Measurements from ENCODE around the gene CHKA. TPM values are rescaled to one million over a fixed set of nuclear protein-coding genes. Genes with fewer than 3 reads are reported as not detected.

CHKA gene
- total and polyA plus RNA-seq, 9 of the 15 experiments (the other 6 are each of a cell fraction or from before 2014, with no cell fraction given), result 3.6 to 37.0 (median 30.2) TPM

GRCh38 chr11:68082481-68082880, 38.7 kb downstream of the CHKA start:
- no peak for FAIRE-seq
- TF ChIP-seq ID3 (CRISPR knock-in tag; IDR thresholded peaks at IDR 0.05), result no peak
- TF ChIP-seq ID3 (tag; IDR thresholded peaks at IDR 0.05), result no peak
- no peak for TF ChIP-seq PML (IDR thresholded peaks at IDR 0.05; ENCODE audit: low read length)
- no peak for TF ChIP-seq L3MBTL2 (IDR thresholded peaks at IDR 0.05)
- no peak for TF ChIP-seq SNRNP70 (optimal IDR thresholded peaks at IDR 0.05; ENCODE audit: low read depth, low read length)
- TF ChIP-seq ZNF41 (CRISPR knock-in tag; conservative IDR thresholded peaks at IDR 0.05), result no peak
- no peak for TF ChIP-seq ZC3H8 (IDR thresholded peaks at IDR 0.05)
- TF ChIP-seq ELF4 (CRISPR knock-in tag; IDR thresholded peaks at IDR 0.05), result no peak
- TF ChIP-seq CEBPZ (IDR thresholded peaks at IDR 0.05; ENCODE audit: borderline replicate concordance, low read depth, low read length), result no peak
- no peak for TF ChIP-seq SAFB2 (IDR thresholded peaks at IDR 0.05; ENCODE audit: borderline replicate concordance, low read depth, low read length, severe bottlenecking)

More at GRCh38 chr11:68082481-68082880, 38.7 kb downstream of the CHKA start:
- no peaks in the 10 kb centered on the region for H4K20me1 ChIP-seq (replicated peaks; ENCODE audit: control insufficient read depth, insufficient read depth, low read length)
- intact Hi-C loops (cut with micrococcal nuclease) (no loop called here), in situ Hi-C loops (cut with MboI) (no loop called here)
- H3K27ac ChIP-seq (ENCODE audit: extremely low read depth, low read depth, low read length), result no peak overlapping the region
- no peaks in the 10 kb centered on the region for H3K27me3 ChIP-seq (ENCODE audit: control insufficient read depth in 2 of 2, insufficient read depth in 2 of 2, low read length in 2 of 2)
- H3K4me2 ChIP-seq (ENCODE audit: insufficient read depth, low read length), result no peak overlapping the region
- ChIA-PET POLR2A (no interaction called here), CTCF (ENCODE audit: low intra/inter-chr PET ratio) (no interaction called here)
- H3K9me3 ChIP-seq (replicated peaks; ENCODE audit: control insufficient read depth, insufficient read depth, low read depth, low read length), result no peaks in the 10 kb centered on the region
- 27% methylated on average over 3 of the region's 3 CpGs for WGBS (ENCODE audit: insufficient coverage, low coverage, missing lambda C conversion rate)
- H3K9me1 ChIP-seq (ENCODE audit: control insufficient read depth, insufficient read depth, low read length), result no peaks in the 10 kb centered on the region
- peaks cover 40% of the 10 kb centered on the region; the same call in 2 of the 3 replicates for H3K36me3 ChIP-seq (ENCODE audit: control insufficient read depth, insufficient read depth, low read length)
- no TSS peak for BruUV-seq (replicated peaks)
- H3K9ac ChIP-seq (ENCODE audit: insufficient read depth in 1 of 2, low read depth in 2 of 2, low read length in 2 of 2), result no peak overlapping the region
- no peak overlapping the region for H2AFZ ChIP-seq (ENCODE audit: low read depth, low read length)
- ATAC-seq, result no peak
- H3K4me1 ChIP-seq (replicated peaks in 1 of 2; ENCODE audit: control insufficient read depth in 2 of 2, insufficient read depth in 2 of 2, low read length in 2 of 2), result no peaks in the 10 kb centered on the region
- no peak for DNase-seq (ENCODE audit: extremely low read depth in 1 of 4, low spot score in 3 of 4)
- H3K4me3 ChIP-seq, result no peak overlapping the region
- H3K79me2 ChIP-seq (ENCODE audit: control insufficient read depth, insufficient read depth, low read length), result no peaks in the 10 kb centered on the region
